MCF 10A (cell line): Measurements from ENCODE around the gene STARD9. TPM values are rescaled to one million over a fixed set of nuclear protein-coding genes. Genes with fewer than 3 reads are reported as not detected.

ENCODE experiments used
- BruUV-seq: library from RNA; stranded (reverse); fragments of 400-500 nt; replicated peaks from 2 replicates; lab custom pipeline; 2021; lab: Mats Ljungman, UMichigan
- CTCF ChIA-PET: fragments of 300-600 bp; sonication (Branson Sonifier 250); formaldehyde crosslinking; extraction: SDS; loops from one replicate; lab custom pipeline; 2021; ENCODE audit warnings: antibody characterized with exemption, inconsistent platforms; lab: Yijun Ruan, JAX
- POLR2A ChIA-PET: fragments of 300-600, 350-650 bp; sonication (Branson Sonifier 250); formaldehyde crosslinking; extraction: SDS; loops from one replicate; lab custom pipeline; 2020; ENCODE audit warnings: antibody characterized with exemption, inconsistent platforms; lab: Yijun Ruan, JAX
- DNase-seq: peaks from one replicate; pipeline ENCODE4 v3.0.0-alpha.2; 2018; ENCODE audit not compliant: unreplicated experiment
- H3K27ac Mint-ChIP-seq: one replicate; pipeline ENCODE4 v1.8.0; 2022; ENCODE audit warnings: mild to moderate bottlenecking, low read depth, mixed read lengths; ENCODE audit not compliant: unreplicated experiment
- H3K27me3 Mint-ChIP-seq: one replicate; pipeline ENCODE4 v1.8.0; 2022; ENCODE audit warnings: mixed read lengths; ENCODE audit not compliant: insufficient read depth, unreplicated experiment
- H3K36me3 Mint-ChIP-seq: one replicate; pipeline ENCODE4 v1.8.0; 2022; ENCODE audit warnings: mild to moderate bottlenecking, moderate library complexity, mixed read lengths; ENCODE audit not compliant: insufficient read depth, unreplicated experiment
- H3K4me1 Mint-ChIP-seq: one replicate; pipeline ENCODE4 v1.8.0; 2022; ENCODE audit warnings: mixed read lengths; ENCODE audit not compliant: insufficient read depth, unreplicated experiment
- H3K4me3 Mint-ChIP-seq: one replicate; pipeline ENCODE4 v1.8.0; 2022; ENCODE audit warnings: mild to moderate bottlenecking, moderate library complexity, mixed read lengths; ENCODE audit not compliant: unreplicated experiment
- H3K9me3 Mint-ChIP-seq: one replicate; pipeline ENCODE4 v1.8.0; 2022; ENCODE audit warnings: mixed read lengths; ENCODE audit not compliant: unreplicated experiment
- intact Hi-C: fragments of 100-400 bp; cut with micrococcal nuclease; formaldehyde crosslinking; loops from 2 replicates; pipeline ENCODE4 v1.14.1; 2022
- total RNA-seq: library from RNA; stranded (reverse); gene quantifications from 2 replicates; pipeline ENCODE4 v1.2.3, GENCODE V29; 2022
- TF ChIP-seq, protein P1 (sequence below): fragments of 200-600 bp; IDR thresholded peaks from one replicate; pipeline ENCODE4 v1.8.0; 2022; ENCODE audit warnings: antibody characterized with exemption, mild to moderate bottlenecking; ENCODE audit not compliant: unreplicated experiment

Gene STARD9
- total RNA-seq, 1 experiment from 2014 or later, result 2.0 TPM

DNA sequence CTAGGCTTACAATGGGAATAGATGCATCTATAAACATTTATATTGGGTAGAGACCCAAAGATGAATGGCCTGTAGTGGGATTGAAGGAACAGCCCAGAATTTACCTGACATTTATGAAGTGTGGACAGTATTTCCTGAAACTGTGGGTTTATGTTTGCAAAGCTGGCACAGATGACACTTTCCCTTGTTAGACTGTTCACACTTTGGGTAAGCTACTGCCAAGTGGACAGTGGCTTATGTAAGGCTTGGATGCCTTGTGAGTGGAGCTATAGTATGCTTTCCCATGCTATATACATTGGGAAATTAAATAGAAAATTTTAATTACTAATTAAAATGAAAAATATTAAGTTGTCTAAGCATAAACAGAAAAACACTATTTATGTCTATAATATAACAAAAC lies 48.5 kb downstream of the STARD9 start:
- intact Hi-C loops, result no loop called here
- H3K27ac Mint-ChIP-seq, result no peak overlapping the region
- TF ChIP-seq, protein P1, sequence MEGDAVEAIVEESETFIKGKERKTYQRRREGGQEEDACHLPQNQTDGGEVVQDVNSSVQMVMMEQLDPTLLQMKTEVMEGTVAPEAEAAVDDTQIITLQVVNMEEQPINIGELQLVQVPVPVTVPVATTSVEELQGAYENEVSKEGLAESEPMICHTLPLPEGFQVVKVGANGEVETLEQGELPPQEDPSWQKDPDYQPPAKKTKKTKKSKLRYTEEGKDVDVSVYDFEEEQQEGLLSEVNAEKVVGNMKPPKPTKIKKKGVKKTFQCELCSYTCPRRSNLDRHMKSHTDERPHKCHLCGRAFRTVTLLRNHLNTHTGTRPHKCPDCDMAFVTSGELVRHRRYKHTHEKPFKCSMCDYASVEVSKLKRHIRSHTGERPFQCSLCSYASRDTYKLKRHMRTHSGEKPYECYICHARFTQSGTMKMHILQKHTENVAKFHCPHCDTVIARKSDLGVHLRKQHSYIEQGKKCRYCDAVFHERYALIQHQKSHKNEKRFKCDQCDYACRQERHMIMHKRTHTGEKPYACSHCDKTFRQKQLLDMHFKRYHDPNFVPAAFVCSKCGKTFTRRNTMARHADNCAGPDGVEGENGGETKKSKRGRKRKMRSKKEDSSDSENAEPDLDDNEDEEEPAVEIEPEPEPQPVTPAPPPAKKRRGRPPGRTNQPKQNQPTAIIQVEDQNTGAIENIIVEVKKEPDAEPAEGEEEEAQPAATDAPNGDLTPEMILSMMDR, result no peak
- H3K4me3 Mint-ChIP-seq, result no peak overlapping the region
- no TSS peak for BruUV-seq
- no peaks in the 10 kb centered on the region for H3K27me3 Mint-ChIP-seq
- ChIA-PET CTCF (no interaction called here), POLR2A (interaction anchor here (0.5 kb wide), 1 partner anchor 49 kb away, joined by 3 read pairs; no protein-coding TSS in a partner anchor)
- peaks cover 14% of the 10 kb centered on the region for H3K9me3 Mint-ChIP-seq
- no peak for DNase-seq
- H3K4me1 Mint-ChIP-seq, result no peaks in the 10 kb centered on the region
- H3K36me3 Mint-ChIP-seq, result no peaks in the 10 kb centered on the region

DNA sequence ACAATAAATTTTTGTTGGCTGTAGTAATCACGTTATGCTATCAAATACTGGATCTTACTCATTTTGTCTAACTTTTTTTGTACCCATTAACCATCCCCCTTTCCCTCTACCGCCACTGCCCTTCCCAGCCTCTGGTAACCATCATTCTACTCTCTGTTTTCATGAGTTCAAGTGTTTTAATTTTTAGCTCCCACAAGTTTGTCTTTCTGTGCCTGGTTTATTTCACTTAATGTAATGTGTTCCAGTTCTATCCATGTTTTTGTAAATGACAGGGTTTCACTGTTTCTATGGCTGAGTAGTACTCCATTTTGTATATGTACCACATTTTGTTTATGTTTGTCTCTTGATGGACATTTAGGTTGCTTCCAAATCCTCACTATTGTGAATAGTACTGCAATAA lies 52.1 kb downstream of the STARD9 start:
- H3K9me3 Mint-ChIP-seq, result peaks cover 14% of the 10 kb centered on the region
- POLR2A ChIA-PET, result no interaction called here
- H3K4me1 Mint-ChIP-seq, result no peaks in the 10 kb centered on the region
- no TSS peak for BruUV-seq
- H3K4me3 Mint-ChIP-seq, result no peak overlapping the region
- DNase-seq, result no peak
- intact Hi-C loops, result no loop called here
- H3K27ac Mint-ChIP-seq, result no peak overlapping the region
- CTCF ChIA-PET, result no interaction called here
- no peaks in the 10 kb centered on the region for H3K36me3 Mint-ChIP-seq
- no peaks in the 10 kb centered on the region for H3K27me3 Mint-ChIP-seq
- TF ChIP-seq, protein P1, result no peak

DNA sequence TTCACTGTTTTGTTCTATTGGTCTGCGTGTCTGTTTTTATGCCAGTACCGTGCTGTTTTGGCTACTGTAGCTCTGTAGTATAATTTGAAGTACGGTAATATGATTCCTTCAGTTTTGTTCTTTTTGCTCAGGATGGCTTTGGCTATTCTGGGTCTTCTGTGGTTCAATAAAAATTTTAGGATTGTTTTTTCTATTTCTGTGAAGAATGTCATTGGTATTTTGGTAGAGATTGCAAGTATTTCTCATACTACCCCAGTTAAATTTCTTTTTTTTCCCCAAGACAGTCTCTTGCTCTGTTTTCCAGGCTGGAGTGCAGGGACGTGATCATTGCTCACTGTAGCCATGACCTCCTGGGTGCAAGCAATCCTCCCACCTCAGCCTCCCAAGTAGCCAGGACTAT lies 53.4 kb downstream of the STARD9 start:
- no peaks in the 10 kb centered on the region for H3K27me3 Mint-ChIP-seq
- CTCF ChIA-PET, result no interaction called here
- H3K27ac Mint-ChIP-seq, result no peak overlapping the region
- POLR2A ChIA-PET, result no interaction called here
- no peaks in the 10 kb centered on the region for H3K4me1 Mint-ChIP-seq
- BruUV-seq, result no TSS peak
- TF ChIP-seq, protein P1, result no peak
- intact Hi-C loops, result no loop called here
- no peaks in the 10 kb centered on the region for H3K36me3 Mint-ChIP-seq
- no peak for DNase-seq
- H3K4me3 Mint-ChIP-seq, result no peak overlapping the region
- peaks cover 14% of the 10 kb centered on the region for H3K9me3 Mint-ChIP-seq

DNA sequence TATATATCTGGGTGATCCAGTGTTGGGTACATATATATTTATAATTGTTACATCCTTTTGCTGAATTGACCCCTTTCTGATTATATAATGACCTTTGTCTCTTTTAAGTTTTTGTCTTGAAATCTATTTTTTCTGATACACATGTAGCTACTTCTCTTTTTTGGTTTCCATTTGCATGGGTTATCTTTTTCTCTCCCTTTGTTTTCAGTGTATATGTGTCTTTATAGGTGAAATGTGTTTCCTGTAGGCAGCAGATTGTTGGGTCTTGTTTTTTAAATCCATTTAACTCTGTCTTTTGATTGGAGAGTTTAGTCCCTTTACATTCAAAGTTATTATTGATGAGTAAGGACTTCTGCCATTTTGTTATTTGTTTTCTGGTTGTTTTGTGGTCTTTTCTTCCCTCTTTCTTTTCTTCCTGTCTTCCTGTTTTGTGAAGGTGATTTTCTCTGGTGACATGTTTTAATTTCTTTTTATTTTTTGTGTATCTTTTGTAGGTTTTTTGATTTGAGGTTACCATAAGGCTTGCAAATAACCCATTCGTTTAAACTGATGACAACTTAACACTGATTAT lies 56.8 kb downstream of the STARD9 start:
- no TSS peak for BruUV-seq
- POLR2A ChIA-PET, result interaction anchor here (1.3 kb wide), 1 partner anchor 60 kb away, joined by 4 read pairs; no protein-coding TSS in a partner anchor
- CTCF ChIA-PET, result interaction anchor here (1.7 kb wide), 1 partner anchor 10 kb away, joined by 3 read pairs; no protein-coding TSS in a partner anchor
- intact Hi-C loops, result no loop called here
- Mint-ChIP-seq H3K36me3 (peaks cover 6% of the 10 kb centered on the region), H3K4me3 (no peak overlapping the region), H3K27ac (no peak overlapping the region), H3K4me1 (no peaks in the 10 kb centered on the region), H3K27me3 (no peaks in the 10 kb centered on the region), H3K9me3 (peaks cover 6% of the 10 kb centered on the region)
- no peak for DNase-seq
- TF ChIP-seq, protein P1, result no peak
